ENCODE data around the gene MAP3K2.

MAP3K2 gene

DNA sequence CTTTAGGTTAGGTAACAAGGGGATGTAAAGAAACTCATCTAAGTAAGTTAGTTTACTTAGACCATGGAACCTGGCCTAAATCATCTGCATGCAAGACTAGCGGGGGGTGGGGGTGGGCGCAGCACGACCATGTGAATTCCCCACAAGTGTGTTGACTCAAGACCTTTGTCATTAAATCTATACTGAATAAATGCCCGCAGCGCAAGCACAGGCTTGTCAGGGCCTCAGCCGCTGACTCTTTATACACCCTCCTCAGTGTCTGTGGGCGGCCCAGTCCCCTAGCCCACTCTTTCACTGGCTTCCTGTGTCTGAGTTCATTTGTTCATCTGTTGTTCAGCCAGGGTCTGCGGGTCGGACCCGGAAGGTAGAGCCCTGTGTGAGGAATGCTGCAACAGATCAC is 17.8 kb downstream of the MAP3K2 start:
- H3K4me3 ChIP-seq (ENCODE audit: low read depth, low read length): no peak overlapping the region
- TF ChIP-seq, protein P1, sequence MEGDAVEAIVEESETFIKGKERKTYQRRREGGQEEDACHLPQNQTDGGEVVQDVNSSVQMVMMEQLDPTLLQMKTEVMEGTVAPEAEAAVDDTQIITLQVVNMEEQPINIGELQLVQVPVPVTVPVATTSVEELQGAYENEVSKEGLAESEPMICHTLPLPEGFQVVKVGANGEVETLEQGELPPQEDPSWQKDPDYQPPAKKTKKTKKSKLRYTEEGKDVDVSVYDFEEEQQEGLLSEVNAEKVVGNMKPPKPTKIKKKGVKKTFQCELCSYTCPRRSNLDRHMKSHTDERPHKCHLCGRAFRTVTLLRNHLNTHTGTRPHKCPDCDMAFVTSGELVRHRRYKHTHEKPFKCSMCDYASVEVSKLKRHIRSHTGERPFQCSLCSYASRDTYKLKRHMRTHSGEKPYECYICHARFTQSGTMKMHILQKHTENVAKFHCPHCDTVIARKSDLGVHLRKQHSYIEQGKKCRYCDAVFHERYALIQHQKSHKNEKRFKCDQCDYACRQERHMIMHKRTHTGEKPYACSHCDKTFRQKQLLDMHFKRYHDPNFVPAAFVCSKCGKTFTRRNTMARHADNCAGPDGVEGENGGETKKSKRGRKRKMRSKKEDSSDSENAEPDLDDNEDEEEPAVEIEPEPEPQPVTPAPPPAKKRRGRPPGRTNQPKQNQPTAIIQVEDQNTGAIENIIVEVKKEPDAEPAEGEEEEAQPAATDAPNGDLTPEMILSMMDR (IDR thresholded peaks at IDR 0.05; ENCODE audit: control insufficient read depth, extremely low read depth, insufficient read depth): no peak

GRCh38 chr2:127365211-127365643 is 22.5 kb downstream of the MAP3K2 start:
- no peak overlapping the region for H3K4me3 ChIP-seq (ENCODE audit: low read depth, low read length)
- TF ChIP-seq, protein P1 (IDR thresholded peaks at IDR 0.05; ENCODE audit: control insufficient read depth, extremely low read depth, insufficient read depth): no peak
- DNase-seq (ENCODE audit: low read depth): no peak

More for the DNA sequence above, 17.8 kb downstream of the MAP3K2 start:
- DNase-seq (ENCODE audit: low read depth): no peak

GRCh38 chr2:127362971-127363370 is 24.8 kb downstream of the MAP3K2 start:
- DNase-seq (ENCODE audit: low read depth): no peak
- TF ChIP-seq, protein P1 (IDR thresholded peaks at IDR 0.05; ENCODE audit: control insufficient read depth, extremely low read depth, insufficient read depth): no peak
- H3K4me3 ChIP-seq (ENCODE audit: low read depth, low read length): no peak overlapping the region

DNA sequence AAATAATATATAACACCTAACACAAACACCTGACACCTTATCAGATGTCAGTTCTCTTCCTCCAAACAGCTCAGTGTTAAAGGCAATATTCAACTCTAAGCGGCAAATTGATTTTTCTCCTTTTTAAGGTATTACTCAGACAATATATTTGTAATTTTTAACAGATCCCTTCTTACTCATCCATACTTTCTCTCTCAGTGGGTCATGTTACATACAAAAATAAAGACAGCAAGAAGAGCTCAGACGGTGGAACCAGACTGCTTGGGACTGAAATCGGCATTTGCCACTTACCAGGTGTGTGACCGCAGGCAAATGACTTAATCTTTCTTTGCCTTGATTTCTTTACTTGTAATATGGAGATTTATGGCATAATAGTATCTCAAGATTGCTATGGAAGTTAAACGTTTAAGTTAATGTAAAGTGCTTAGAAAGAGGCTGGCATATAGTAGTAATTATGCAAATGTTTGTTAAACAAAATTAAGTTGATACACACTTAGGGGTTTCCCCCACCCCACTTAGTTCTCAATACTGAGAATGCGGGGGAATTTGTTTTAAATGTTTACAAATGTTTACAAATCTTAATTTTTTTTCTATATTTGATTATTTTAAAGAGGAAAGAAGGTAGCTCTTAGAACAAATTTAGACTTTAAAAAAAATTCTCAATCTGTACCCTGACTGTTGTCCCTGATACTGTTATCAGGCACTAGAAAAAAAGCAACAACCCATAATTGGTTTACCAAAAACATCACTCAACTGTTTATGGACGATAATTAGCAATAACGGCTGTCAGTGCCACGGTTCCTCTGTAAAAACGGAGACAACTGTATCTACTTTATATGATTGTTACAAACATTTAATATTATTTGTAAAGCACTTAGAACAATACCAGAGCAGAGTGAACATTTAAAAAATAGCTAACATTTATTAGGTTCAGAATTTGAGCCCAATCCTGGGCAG is 25.6 kb downstream of the MAP3K2 start:
- no peak overlapping the region for H3K4me3 ChIP-seq (ENCODE audit: low read depth, low read length)
- DNase-seq (ENCODE audit: low read depth): no peak

GRCh38 chr2:127360242-127360641 is 27.5 kb downstream of the MAP3K2 start:
- TF ChIP-seq, protein P1 (IDR thresholded peaks at IDR 0.05; ENCODE audit: control insufficient read depth, extremely low read depth, insufficient read depth): no peak
- no peak overlapping the region for H3K4me3 ChIP-seq (ENCODE audit: low read depth, low read length)
- DNase-seq (ENCODE audit: low read depth): no peak

More for the DNA sequence above, 25.6 kb downstream of the MAP3K2 start:
- TF ChIP-seq, protein P1 (IDR thresholded peaks at IDR 0.05; ENCODE audit: control insufficient read depth, extremely low read depth, insufficient read depth): no peak

DNA sequence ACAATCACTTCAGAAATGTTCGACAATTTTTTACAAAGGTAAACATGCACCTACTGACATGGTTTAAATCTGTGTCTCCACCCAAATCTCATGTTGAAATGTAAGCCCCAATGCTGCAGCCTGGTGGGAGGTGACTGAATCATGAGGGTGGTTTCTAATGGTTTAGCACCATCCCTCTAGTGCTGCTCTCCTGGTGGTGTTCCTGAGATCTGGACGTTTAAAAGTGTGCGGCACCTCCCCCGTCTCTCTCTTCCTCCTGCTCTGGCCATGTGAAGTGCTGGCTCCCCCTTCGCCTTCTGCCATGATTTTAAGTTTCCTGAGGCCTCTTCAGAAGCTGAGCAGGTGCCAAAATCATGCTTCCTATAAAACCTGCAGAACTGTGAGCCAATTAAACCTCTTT is 28.3 kb downstream of the MAP3K2 start:
- DNase-seq (ENCODE audit: low read depth): no peak
- TF ChIP-seq, protein P1 (IDR thresholded peaks at IDR 0.05; ENCODE audit: control insufficient read depth, extremely low read depth, insufficient read depth): no peak
- no peak overlapping the region for H3K4me3 ChIP-seq (ENCODE audit: low read depth, low read length)

Data from LNCaP clone FGC (cell line).